ENCODE measurements around the gene MTA2. TPM values are rescaled to one million over a fixed set of nuclear protein-coding genes. Genes with fewer than 3 reads are reported as not detected.

The MTA2 gene
- total RNA-seq, 2 donors from 2014 or later = 140 to 175 TPM

GRCh38 chr11:62608776-62609175, 7.1 kb upstream of the MTA2 start:
- H3K4me1 Mint-ChIP-seq = peaks cover 36% of the 10 kb centered on the region

GRCh38 chr11:62607714-62608113, 6.0 kb upstream of the MTA2 start:
- DNase-seq = no peak
- Mint-ChIP-seq H3K27ac (no peak overlapping the region), H3K4me3 (no peak overlapping the region)

More at GRCh38 chr11:62608776-62609175, 7.1 kb upstream of the MTA2 start:
- no peak for DNase-seq
- Mint-ChIP-seq H3K4me3 (peak overlapping the region; percentile 59), H3K27me3 (no peaks in the 10 kb centered on the region), H3K27ac (no peak overlapping the region), H3K36me3 (ENCODE audit: low read depth) (no peaks in the 10 kb centered on the region)
- H3K9me3 ChIP-seq (ENCODE audit: control insufficient read depth, low read length, poor library complexity, severe bottlenecking) = no peaks in the 10 kb centered on the region
- no peak for ATAC-seq

GRCh38 chr11:62605902-62606301, 4.2 kb upstream of the MTA2 start:
- ATAC-seq (no peak), DNase-seq (no peak)
- no peaks in the 10 kb centered on the region for H3K27me3 Mint-ChIP-seq
- no peaks in the 10 kb centered on the region for H3K36me3 Mint-ChIP-seq (ENCODE audit: low read depth)
- H3K27ac Mint-ChIP-seq = no peak overlapping the region
- H3K4me3 Mint-ChIP-seq = no peak overlapping the region
- peaks cover 34% of the 10 kb centered on the region for H3K4me1 Mint-ChIP-seq
- H3K9me3 ChIP-seq (ENCODE audit: control insufficient read depth, low read length, poor library complexity, severe bottlenecking) = no peaks in the 10 kb centered on the region

More at GRCh38 chr11:62607714-62608113, 6.0 kb upstream of the MTA2 start:
- H3K36me3 Mint-ChIP-seq (ENCODE audit: low read depth) = no peaks in the 10 kb centered on the region
- no peaks in the 10 kb centered on the region for H3K9me3 ChIP-seq (ENCODE audit: control insufficient read depth, low read length, poor library complexity, severe bottlenecking)
- H3K4me1 Mint-ChIP-seq = peaks cover 39% of the 10 kb centered on the region
- no peaks in the 10 kb centered on the region for H3K27me3 Mint-ChIP-seq
- ATAC-seq = no peak

DNA sequence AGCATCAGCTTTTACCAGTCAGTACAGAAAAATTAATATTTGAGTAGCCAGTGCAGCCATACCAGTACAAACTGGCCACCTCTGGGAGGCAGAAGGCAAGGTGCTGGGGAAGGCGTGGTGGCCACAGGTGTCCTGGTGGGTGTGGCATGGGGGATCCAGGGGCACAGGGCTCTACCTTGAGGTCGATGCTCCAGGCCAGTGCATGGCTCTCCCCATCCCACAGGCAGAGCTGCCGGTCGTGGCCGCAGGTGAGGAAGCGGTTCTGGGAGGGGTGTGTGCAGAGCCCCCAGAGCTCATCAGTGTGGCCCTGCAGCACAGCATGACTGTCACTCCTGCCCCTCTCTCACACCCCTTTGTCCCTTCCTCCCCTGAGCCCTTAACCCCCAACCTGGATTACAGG, 3.8 kb upstream of the MTA2 start:
- DNase-seq (no peak), ATAC-seq (no peak)
- H3K9me3 ChIP-seq (ENCODE audit: control insufficient read depth, low read length, poor library complexity, severe bottlenecking) = no peaks in the 10 kb centered on the region
- Mint-ChIP-seq H3K4me3 (no peak overlapping the region), H3K27ac (no peak overlapping the region), H3K4me1 (peaks cover 33% of the 10 kb centered on the region), H3K36me3 (ENCODE audit: low read depth) (no peaks in the 10 kb centered on the region), H3K27me3 (no peaks in the 10 kb centered on the region)

DNA sequence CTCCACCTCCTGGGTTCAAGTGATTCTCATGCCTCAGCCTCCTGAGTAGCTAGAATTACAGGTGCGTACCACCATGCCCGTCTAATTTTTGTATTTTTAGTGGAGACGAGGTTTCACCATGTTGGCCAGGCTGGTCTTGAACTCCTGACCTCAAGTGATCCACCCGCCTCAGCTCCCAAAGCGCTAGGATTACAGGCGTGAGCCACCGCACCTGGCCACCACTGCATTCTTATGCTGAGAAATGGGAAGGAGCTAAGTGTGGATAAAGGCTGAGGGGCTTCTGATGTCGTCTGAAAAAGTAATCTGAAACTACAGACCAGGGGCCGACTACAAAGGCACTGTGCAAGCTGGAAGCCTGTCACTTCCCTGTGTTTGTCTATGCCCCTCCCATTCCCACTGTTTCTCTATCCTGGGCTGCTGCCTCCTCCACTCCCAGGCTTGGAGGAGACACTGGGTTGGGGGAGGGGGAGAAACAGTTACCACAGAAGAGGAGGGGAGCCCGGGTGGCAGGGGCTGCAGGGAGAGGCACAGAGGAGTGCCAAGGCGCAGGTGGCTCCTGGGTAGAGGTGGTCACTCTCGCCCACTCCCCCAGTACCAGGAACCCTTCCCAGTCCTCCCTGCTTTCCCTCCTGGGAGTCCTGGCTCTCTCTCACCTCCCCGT, 2.9 kb upstream of the MTA2 start:
- ATAC-seq = no peak
- H3K4me3 Mint-ChIP-seq = no peak overlapping the region
- peaks cover 37% of the 10 kb centered on the region for H3K4me1 Mint-ChIP-seq
- DNase-seq = no peak
- H3K27ac Mint-ChIP-seq = no peak overlapping the region
- peaks cover 5% of the 10 kb centered on the region for H3K36me3 Mint-ChIP-seq (ENCODE audit: low read depth)
- H3K9me3 ChIP-seq (ENCODE audit: control insufficient read depth, low read length, poor library complexity, severe bottlenecking) = no peaks in the 10 kb centered on the region
- H3K27me3 Mint-ChIP-seq = no peaks in the 10 kb centered on the region

DNA sequence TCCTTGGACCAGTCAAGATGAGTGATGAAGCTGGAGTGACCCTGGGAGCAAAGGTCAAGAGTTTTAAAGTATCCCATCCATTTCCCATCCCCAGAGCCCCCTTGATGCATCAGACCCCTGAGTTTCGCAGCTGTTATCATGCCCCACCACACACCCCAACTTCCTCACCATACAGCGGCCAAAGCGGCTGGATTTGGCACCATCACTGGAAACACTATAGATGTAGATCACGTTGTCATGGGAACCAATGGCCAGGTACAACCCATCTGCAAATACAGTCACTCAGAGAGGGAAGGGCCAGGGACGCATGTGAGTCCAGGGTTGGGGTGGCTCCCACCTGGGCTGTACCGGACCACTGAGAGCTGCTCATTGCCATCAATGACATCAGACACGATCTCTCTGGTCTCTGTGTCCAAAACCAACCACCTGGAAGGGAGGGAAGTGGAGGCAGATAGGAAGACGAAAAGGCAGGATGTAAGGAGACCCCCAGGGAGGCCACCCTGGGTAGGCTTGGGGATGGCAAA, 2.2 kb upstream of the MTA2 start:
- Mint-ChIP-seq H3K27me3 (no peaks in the 10 kb centered on the region), H3K4me1 (peaks cover 38% of the 10 kb centered on the region), H3K4me3 (peak overlapping the region; percentile 85), H3K27ac (peak overlapping the region; percentile 98), H3K36me3 (ENCODE audit: low read depth) (peaks cover 7% of the 10 kb centered on the region)
- DNase-seq (no peak), ATAC-seq (no peak)
- H3K9me3 ChIP-seq (ENCODE audit: control insufficient read depth, low read length, poor library complexity, severe bottlenecking) = no peaks in the 10 kb centered on the region

GRCh38 chr11:62603072-62603408, 1.4 kb upstream of the MTA2 start:
- ATAC-seq = no peak
- Mint-ChIP-seq H3K27me3 (no peaks in the 10 kb centered on the region), H3K27ac (peak overlapping the region; percentile 98), H3K4me3 (peak overlapping the region; percentile 85), H3K4me1 (peaks cover 43% of the 10 kb centered on the region), H3K36me3 (ENCODE audit: low read depth) (peaks cover 7% of the 10 kb centered on the region)
- no peak for DNase-seq
- H3K9me3 ChIP-seq (ENCODE audit: control insufficient read depth, low read length, poor library complexity, severe bottlenecking) = no peaks in the 10 kb centered on the region

GRCh38 chr11:62602141-62603071, 741 bp upstream of the MTA2 start:
- H3K27me3 Mint-ChIP-seq = no peaks in the 10 kb centered on the region
- no peak for ATAC-seq
- peaks cover 7% of the 10 kb centered on the region for H3K36me3 Mint-ChIP-seq (ENCODE audit: low read depth)
- peak overlapping the region; percentile 97 for H3K4me3 Mint-ChIP-seq
- DNase-seq = peak in 1 of 3 donors; percentile 47
- peaks cover 40% of the 10 kb centered on the region for H3K4me1 Mint-ChIP-seq
- H3K27ac Mint-ChIP-seq = peak overlapping the region; percentile 98
- no peaks in the 10 kb centered on the region for H3K9me3 ChIP-seq (ENCODE audit: control insufficient read depth, low read length, poor library complexity, severe bottlenecking)

DNA sequence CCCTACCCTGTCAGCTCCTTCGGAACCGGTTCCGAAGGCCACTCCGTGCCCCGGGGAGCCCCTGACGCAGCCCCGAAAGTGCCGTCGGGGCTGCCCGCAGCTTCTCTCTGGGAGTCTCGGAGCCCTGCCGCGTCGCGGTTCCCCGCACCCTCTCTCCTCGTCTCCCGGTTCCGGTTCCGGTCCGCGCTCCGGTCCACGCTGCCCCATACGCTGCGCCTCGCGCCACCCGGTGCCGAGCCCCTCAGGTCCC, 618 bp downstream of the MTA2 start:
- H3K9me3 ChIP-seq (ENCODE audit: control insufficient read depth, low read length, poor library complexity, severe bottlenecking) = no peaks in the 10 kb centered on the region
- peaks cover 42% of the 10 kb centered on the region for H3K4me1 Mint-ChIP-seq
- H3K36me3 Mint-ChIP-seq (ENCODE audit: low read depth) = peaks cover 9% of the 10 kb centered on the region
- peak overlapping the region; percentile 97 for H3K4me3 Mint-ChIP-seq
- peak; percentile 2 for ATAC-seq
- DNase-seq = peak in 2 of 3 donors; percentile 37 to 42
- no peaks in the 10 kb centered on the region for H3K27me3 Mint-ChIP-seq
- H3K27ac Mint-ChIP-seq = peak overlapping the region; percentile 98

DNA sequence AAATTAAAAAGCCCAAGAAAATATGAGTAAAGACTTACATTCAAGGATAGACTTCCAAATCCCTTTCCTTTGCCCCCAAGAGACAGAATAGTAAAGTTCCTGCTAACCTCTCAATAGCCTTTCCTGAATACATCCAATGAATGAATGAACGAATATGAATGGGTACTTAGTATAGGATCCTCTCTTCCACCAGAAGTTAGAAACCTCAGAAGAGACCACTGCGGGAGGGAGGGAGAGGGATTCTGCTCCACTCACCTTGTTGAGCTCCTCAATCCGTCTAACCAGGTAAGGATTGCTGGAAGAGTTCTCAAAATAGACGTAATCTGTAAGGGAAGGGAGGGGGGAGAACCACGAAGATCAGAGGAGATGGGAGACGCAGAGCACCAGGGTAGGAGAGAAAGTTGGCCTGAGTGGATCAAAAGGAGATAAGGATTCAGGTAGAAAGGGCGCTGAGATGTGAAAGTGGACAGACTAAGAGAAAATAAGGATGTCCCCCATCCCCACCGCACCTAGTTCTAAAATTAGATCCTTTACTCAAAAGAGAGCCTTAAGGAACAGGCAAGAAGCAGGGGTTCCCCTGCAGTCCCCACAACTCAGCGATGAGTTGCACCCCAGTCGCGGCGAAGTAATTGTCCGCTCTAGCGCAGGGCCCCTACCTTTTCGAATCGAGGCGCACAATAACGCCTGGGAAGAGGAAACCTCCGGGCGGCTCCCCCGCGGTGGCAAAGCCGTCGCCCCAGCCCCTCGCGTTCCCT, 1.1 kb downstream of the MTA2 start:
- DNase-seq (peak in 1 of 3 donors; percentile 21), ATAC-seq (no peak)
- H3K9me3 ChIP-seq (ENCODE audit: control insufficient read depth, low read length, poor library complexity, severe bottlenecking) = no peaks in the 10 kb centered on the region
- peak overlapping the region; percentile 98 for H3K27ac Mint-ChIP-seq
- H3K27me3 Mint-ChIP-seq = no peaks in the 10 kb centered on the region
- H3K36me3 Mint-ChIP-seq (ENCODE audit: low read depth) = peaks cover 9% of the 10 kb centered on the region
- peak overlapping the region; percentile 97 for H3K4me3 Mint-ChIP-seq
- peaks cover 43% of the 10 kb centered on the region for H3K4me1 Mint-ChIP-seq

DNA sequence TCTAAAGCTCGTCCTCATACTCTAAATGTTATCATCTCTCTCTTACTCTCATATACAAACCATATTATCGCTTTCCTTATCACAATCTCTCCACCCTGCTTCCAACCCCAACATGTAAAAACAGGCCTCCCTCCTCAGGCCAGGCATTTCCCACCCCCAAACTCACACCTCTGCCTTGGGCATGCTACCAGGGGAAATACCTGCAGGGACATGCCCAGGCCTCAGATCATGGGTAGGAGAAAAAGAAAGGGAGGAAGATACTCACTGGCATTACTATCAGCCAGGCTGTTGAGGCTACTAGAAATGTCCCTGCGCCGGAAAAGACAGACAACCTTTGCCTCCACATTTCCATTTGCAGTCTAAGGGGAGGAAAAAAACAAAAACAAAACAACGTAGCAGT, 1.8 kb downstream of the MTA2 start:
- Mint-ChIP-seq H3K27me3 (no peaks in the 10 kb centered on the region), H3K27ac (peak overlapping the region; percentile 98), H3K4me1 (peaks cover 44% of the 10 kb centered on the region), H3K4me3 (peak overlapping the region; percentile 97), H3K36me3 (ENCODE audit: low read depth) (peaks cover 9% of the 10 kb centered on the region)
- no peaks in the 10 kb centered on the region for H3K9me3 ChIP-seq (ENCODE audit: control insufficient read depth, low read length, poor library complexity, severe bottlenecking)
- ATAC-seq = no peak
- DNase-seq = no peak

DNA sequence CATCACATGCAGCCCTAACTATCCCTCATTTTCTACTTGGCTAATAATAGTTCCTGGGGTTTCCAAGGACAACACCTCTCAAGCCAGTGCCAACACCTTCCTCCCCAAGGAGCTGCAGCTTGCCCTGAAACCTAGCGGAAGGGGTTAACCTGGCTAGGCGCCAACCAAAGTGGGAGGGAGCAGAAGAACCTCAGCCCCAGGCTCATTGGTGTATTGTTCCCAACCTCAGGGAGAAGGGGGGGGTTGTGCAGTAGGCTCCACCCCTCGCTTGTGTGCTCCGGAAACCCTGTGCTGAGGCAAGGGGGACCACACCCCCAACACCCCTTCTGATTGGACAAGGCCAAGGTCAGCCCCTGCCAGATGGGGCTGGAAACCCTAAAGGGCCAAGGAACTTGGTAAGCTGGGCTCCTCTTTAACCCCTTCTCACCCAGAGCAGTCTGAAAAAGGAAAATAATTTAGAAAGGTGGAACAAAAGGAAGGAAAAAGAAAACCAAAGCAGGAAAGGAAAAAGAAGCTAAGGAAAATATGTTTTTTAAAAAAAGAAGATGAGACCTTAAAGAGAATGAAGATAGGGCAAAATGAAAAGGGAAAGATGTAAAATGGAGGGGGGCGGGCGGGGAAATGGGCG, 2.5 kb downstream of the MTA2 start:
- DNase-seq (peak; percentile 81 to 93 (median 90)), ATAC-seq (peak; percentile 80)
- H3K9me3 ChIP-seq (ENCODE audit: control insufficient read depth, low read length, poor library complexity, severe bottlenecking) = no peaks in the 10 kb centered on the region
- H3K27me3 Mint-ChIP-seq = no peaks in the 10 kb centered on the region
- H3K4me3 Mint-ChIP-seq = peak overlapping the region; percentile 97
- H3K4me1 Mint-ChIP-seq = peaks cover 48% of the 10 kb centered on the region
- H3K27ac Mint-ChIP-seq = peak overlapping the region; percentile 98
- H3K36me3 Mint-ChIP-seq (ENCODE audit: low read depth) = peaks cover 9% of the 10 kb centered on the region

DNA sequence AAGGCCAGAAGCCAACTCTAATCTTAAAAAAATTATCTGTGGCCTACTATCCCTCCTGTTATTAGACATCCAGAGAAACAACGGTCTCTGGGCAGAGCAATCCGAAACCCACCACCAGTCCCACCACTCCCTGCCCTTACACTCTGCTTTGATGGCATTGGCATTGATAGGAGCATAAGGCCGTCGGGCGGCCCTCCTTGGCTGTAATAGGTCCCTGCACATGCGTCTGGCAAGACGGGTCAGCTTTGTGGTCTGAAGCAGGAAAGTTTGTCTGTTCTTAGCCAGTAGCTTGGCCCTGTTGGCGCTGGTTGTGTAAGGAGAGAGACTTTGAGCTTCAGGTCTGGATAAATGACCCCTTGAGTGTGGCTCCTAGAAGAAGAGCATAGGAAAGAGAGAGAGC, 6.5 kb downstream of the MTA2 start:
- Mint-ChIP-seq H3K36me3 (ENCODE audit: low read depth) (peaks cover 9% of the 10 kb centered on the region), H3K27ac (peak overlapping the region; percentile 72), H3K27me3 (no peaks in the 10 kb centered on the region), H3K4me3 (peak overlapping the region; percentile 7), H3K4me1 (peaks cover 52% of the 10 kb centered on the region)
- H3K9me3 ChIP-seq (ENCODE audit: control insufficient read depth, low read length, poor library complexity, severe bottlenecking) = no peaks in the 10 kb centered on the region
- DNase-seq (no peak), ATAC-seq (no peak)
